Esophagus squamous epithelium (tissue), 5 donors: ENCODE results near the gene CFAP43. TPM values are rescaled to one million over a fixed set of nuclear protein-coding genes. Genes with fewer than 3 reads are reported as not detected.
"Not testable (repeated sequence)": the region's sequence is repeated elsewhere in the genome, so short reads cannot be mapped to it uniquely, and the experiment has no call there.

ENCODE experiments used
- DNase-seq: peaks from one replicate; lab custom pipeline; 2025; lab: John Stamatoyannopoulos, UW
- H3K27ac ChIP-seq, 4 donors: fragments of 200-600 bp; sonication (generic); one replicate each; pipeline ENCODE4 v1.5.1; 2016 to 2019; ENCODE audit warnings: mild to moderate bottlenecking in 1 of 4
- H3K27me3 ChIP-seq, 4 donors: fragments of 200-600 bp; sonication (generic); 1 replicate in 3 of 4; 2 replicates in 1 of 4; pipeline versions ENCODE4 v1.5.1 to v1.6.0; 2017 to 2021; ENCODE audit warnings: antibody characterized with exemption in 1 of 4
- H3K36me3 ChIP-seq, 3 donors: fragments of 200-600 bp; sonication (generic); one replicate each; pipeline ENCODE4 v1.5.1; 2016 to 2019
- H3K4me1 ChIP-seq, 3 donors: fragments of 200-600 bp; sonication (generic); one replicate each; pipeline ENCODE4 v1.5.1; 2017 to 2019
- H3K4me3 ChIP-seq, 4 donors: fragments of 200-600 bp; sonication (generic); 1 replicate in 3 of 4; 2 replicates in 1 of 4; pipeline ENCODE4 v1.5.1; 2016 to 2019; ENCODE audit warnings: mild to moderate bottlenecking in 2 of 4, moderate library complexity in 1 of 4
- H3K9me3 ChIP-seq, 3 donors: fragments of 200-600 bp; sonication (generic); one replicate each; pipeline ENCODE4 v1.5.1; 2016 to 2019
- CTCF ChIP-seq, 6 experiments: fragments of 450-650 bp in 4 of 6; fragments of 200-600 bp in 2 of 6; sonication (generic) in 2 of 6; IDR thresholded peaks; one replicate each; pipeline ENCODE4 v1.5.1; 2016 to 2019; ENCODE audit warnings: antibody characterized with exemption in 6 of 6, mild to moderate bottlenecking in 4 of 6, moderate library complexity in 4 of 6
- POLR2A ChIP-seq, 4 donors: fragments of 450-650 bp; IDR thresholded peaks; one replicate each; pipeline ENCODE4 v1.6.1; 2017; ENCODE audit warnings: antibody characterized with exemption in 4 of 4, mild to moderate bottlenecking in 4 of 4, moderate library complexity in 3 of 4
- WGBS, 2 donors: methylation state at CpG; one replicate each; pipeline ENCODE4 v1.1.5; 2018; 5-methylcytosine and 5-hydroxymethylcytosine counted together
- intact Hi-C: fragments of 100-400 bp; cut with DNase I; formaldehyde crosslinking; loops from one replicate; pipeline ENCODE4 v1.15.0; 2022
- total RNA-seq, 4 donors: library from RNA; depleted of rRNA; stranded (reverse); fragments of >200 nt; gene quantifications; one replicate each; pipeline ENCODE4 v1.1.0, GENCODE V29; 2016
- donor health status: DM: yes; HTN: yes; CAD: no.

The CFAP43 gene
- total RNA-seq, 4 donors from 2014 or later = 0.19 to 0.38 TPM; not detected in 2

GRCh38 chr10:104250371-104250770, 18.2 kb upstream of the CFAP43 start:
- Histone ChIP-seq H3K4me3 (no peak overlapping the region), H3K36me3 (no peaks in the 10 kb centered on the region), H3K27me3 (no peaks in the 10 kb centered on the region), H3K4me1 (peaks cover 0 to 19% (median 6%) of the 10 kb centered on the region in 3 donors), H3K9me3 (no peaks in the 10 kb centered on the region), H3K27ac (no peak overlapping the region)
- WGBS, 2 donors = 50% methylated on average over 1 of the region's 1 CpG
- TF ChIP-seq POLR2A (IDR thresholded peaks at IDR 0.05) = no peak
- no peak for TF ChIP-seq CTCF (IDR thresholded peaks at IDR 0.05)
- intact Hi-C loops = no loop called here
- no peak for DNase-seq

DNA sequence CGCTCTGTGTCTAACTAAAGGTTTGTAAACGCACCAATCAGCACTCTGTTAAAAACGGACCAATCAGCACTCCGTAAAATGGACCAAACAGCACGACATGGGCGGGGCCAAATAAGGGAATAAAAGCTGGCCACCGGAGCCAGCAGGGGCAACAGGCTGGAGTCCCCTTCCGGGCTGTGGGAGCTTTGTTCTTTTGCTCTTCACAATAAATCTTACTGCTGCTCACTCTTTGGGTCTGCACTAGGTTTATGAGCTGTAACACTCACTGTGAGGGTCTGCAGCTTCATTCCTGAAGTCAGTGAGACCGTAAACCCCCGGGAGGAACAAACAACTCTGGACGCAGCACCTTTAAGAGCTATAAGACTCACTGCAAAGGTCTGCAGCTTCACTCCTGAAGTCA, 16.8 kb upstream of the CFAP43 start:
- H3K27ac ChIP-seq, H3K9me3 ChIP-seq, H3K36me3 ChIP-seq, H3K27me3 ChIP-seq, intact Hi-C loops, H3K4me3 ChIP-seq, DNase-seq: not testable (repeated sequence)
- WGBS, 2 donors = 79 to 86% methylated on average over 8 of the region's 11 CpGs
- peaks cover 0 to 12% (median under 1%) of the 10 kb centered on the region in 3 donors for H3K4me1 ChIP-seq

DNA sequence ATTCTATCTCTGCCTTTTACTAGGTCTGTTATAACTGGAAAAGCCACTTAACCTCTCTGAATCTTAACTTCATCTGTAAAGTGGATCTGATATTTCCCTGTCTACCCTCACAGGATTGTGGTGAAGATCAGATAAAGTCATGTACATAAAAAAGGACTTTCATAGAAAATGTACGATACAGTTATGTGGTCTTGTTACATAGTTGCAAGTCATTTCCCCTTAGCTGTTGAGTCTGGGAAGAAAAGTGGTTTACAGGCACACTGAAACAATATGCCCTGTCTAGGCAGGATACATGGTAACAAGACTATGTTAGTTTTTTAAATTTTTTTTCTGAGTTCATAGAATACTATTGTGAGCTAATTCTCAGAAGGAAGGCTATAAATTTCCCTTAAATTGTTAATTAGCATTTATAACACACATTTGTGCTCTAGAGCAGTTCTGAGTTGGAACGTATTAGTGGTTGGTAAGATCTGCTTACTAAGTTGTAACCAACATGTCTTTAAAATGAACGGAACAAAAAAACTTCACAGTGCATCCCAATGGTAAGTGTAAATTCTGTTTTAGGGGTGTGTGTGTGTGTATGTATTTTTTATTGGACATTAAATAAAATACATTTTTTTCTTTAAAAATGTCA, 15.5 kb upstream of the CFAP43 start:
- Histone ChIP-seq H3K27ac (peak overlapping the region in 2 of 4 donors; percentile 39 to 43), H3K4me3 (no peak overlapping the region), H3K36me3 (no peaks in the 10 kb centered on the region), H3K27me3 (peaks cover 0 to 6% (median 0%) of the 10 kb centered on the region in 4 donors), H3K9me3 (no peaks in the 10 kb centered on the region), H3K4me1 (peaks cover 0 to 10% (median 0%) of the 10 kb centered on the region in 3 donors)
- 58 to 67% methylated on average over 3 of the region's 3 CpGs for WGBS, 2 donors
- DNase-seq = no peak
- intact Hi-C loops = no loop called here
- TF ChIP-seq POLR2A (IDR thresholded peaks at IDR 0.05) (no peak), CTCF (IDR thresholded peaks at IDR 0.05) (no peak)

GRCh38 chr10:104246976-104247375, 14.8 kb upstream of the CFAP43 start:
- no peak for DNase-seq
- Histone ChIP-seq H3K36me3 (no peaks in the 10 kb centered on the region), H3K4me3 (no peak overlapping the region), H3K27me3 (peaks cover 0 to 6% (median 0%) of the 10 kb centered on the region in 4 donors), H3K4me1 (peaks cover 0 to 10% (median 0%) of the 10 kb centered on the region in 3 donors), H3K27ac (peak overlapping the region in 2 of 4 donors; percentile 39 to 43), H3K9me3 (no peaks in the 10 kb centered on the region)
- no peak for TF ChIP-seq CTCF (IDR thresholded peaks at IDR 0.05)
- no peak for TF ChIP-seq POLR2A (IDR thresholded peaks at IDR 0.05)
- WGBS, 2 donors = 15 to 26% methylated on average over 2 of the region's 2 CpGs
- intact Hi-C loops = no loop called here

GRCh38 chr10:104245066-104245632, 13.0 kb upstream of the CFAP43 start:
- TF ChIP-seq CTCF (IDR thresholded peaks at IDR 0.05) (no peak), POLR2A (IDR thresholded peaks at IDR 0.05) (no peak)
- 80 to 94% methylated on average over 1 to 3 of the region's 34 CpGs for WGBS, 2 donors
- H3K4me1 ChIP-seq = peaks cover 0 to 10% (median 0%) of the 10 kb centered on the region in 3 donors
- no peaks in the 10 kb centered on the region for H3K9me3 ChIP-seq
- no peak overlapping the region for H3K4me3 ChIP-seq
- no peaks in the 10 kb centered on the region for H3K36me3 ChIP-seq
- H3K27ac ChIP-seq = no peak overlapping the region
- peaks cover 0 to 6% (median 0%) of the 10 kb centered on the region in 4 donors for H3K27me3 ChIP-seq
- no peak for DNase-seq
- intact Hi-C loops = no loop called here
